ENCODE measurements around the gene MMUT.

DNA sequence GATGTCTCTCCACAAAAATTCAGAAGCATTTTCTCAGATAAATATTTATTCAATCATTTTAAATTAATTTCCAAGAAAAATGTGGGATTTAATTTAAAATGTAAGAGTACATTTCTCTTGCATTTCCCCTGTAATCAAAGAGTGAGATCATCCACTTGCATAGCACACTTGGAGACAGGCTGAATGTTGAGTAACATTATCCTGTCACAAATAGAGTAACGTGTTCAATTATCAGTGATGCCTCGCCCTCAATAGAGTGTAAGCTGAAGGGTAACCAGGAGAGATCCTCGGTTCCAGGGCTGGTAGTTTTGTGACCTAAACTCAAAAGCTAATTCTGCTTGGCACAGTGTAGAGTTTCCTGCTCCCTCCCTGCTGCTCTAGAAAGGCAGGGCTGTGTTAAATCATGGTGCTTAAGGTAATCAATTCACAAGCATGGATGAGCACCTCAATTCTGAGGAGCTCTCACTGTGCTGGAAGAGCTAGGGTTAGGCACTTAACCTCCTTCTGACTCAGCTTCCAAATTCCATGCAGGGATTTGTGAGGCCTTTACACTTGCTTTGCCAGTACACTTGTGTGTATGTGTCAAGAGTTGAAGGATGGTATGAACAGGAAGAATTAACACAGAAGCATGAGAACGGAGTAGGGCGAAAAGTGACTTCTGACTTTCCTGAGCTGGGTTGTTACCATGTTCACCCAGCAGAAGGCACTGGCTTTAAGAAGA is 56.6 kb downstream of the MMUT start:
- TF ChIP-seq, protein P1, sequence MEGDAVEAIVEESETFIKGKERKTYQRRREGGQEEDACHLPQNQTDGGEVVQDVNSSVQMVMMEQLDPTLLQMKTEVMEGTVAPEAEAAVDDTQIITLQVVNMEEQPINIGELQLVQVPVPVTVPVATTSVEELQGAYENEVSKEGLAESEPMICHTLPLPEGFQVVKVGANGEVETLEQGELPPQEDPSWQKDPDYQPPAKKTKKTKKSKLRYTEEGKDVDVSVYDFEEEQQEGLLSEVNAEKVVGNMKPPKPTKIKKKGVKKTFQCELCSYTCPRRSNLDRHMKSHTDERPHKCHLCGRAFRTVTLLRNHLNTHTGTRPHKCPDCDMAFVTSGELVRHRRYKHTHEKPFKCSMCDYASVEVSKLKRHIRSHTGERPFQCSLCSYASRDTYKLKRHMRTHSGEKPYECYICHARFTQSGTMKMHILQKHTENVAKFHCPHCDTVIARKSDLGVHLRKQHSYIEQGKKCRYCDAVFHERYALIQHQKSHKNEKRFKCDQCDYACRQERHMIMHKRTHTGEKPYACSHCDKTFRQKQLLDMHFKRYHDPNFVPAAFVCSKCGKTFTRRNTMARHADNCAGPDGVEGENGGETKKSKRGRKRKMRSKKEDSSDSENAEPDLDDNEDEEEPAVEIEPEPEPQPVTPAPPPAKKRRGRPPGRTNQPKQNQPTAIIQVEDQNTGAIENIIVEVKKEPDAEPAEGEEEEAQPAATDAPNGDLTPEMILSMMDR (IDR thresholded peaks at IDR 0.05), result no peak
- no peak for TF ChIP-seq SIN3A (IDR thresholded peaks at IDR 0.05; ENCODE audit: borderline replicate concordance, insufficient read depth, low read depth, low read length)
